ENCODE measurements around the gene ZNF385B. TPM values are rescaled to one million over a fixed set of nuclear protein-coding genes. Genes with fewer than 3 reads are reported as not detected.

ZNF385B gene
- total RNA-seq, 1 experiment from 2014 or later, result 0.28 TPM

- CTCF ChIA-PET, result no interaction called here
- in situ Hi-C loops (cut with HindIII; ENCODE audit: low pct_unique_long_range_greater_than_20kb, low sequenced_read_pairs) (no loop called here), intact Hi-C loops (cut with micrococcal nuclease; ENCODE audit: unreplicated experiment) (no loop called here)
- DNase-seq (ENCODE audit: low read depth, low spot score) (no peak), ATAC-seq (no peak)
- H3K27me3 ChIP-seq (ENCODE audit: control insufficient read depth, insufficient read depth, low read length), result no peaks in the 10 kb centered on the region; the same call in 1 of the 2 replicates
- TF ChIP-seq SIN3A (IDR thresholded peaks at IDR 0.05; ENCODE audit: borderline replicate concordance, insufficient read depth, low read depth, low read length) (no peak), CTCF (IDR thresholded peaks at IDR 0.05) (no peak), POLR2AphosphoS5 (IDR thresholded peaks at IDR 0.05; ENCODE audit: low read depth, low read length) (no peak), TCF7L2 (IDR thresholded peaks at IDR 0.05; ENCODE audit: low read depth, low read length) (no peak)
- TF ChIP-seq, protein P1, sequence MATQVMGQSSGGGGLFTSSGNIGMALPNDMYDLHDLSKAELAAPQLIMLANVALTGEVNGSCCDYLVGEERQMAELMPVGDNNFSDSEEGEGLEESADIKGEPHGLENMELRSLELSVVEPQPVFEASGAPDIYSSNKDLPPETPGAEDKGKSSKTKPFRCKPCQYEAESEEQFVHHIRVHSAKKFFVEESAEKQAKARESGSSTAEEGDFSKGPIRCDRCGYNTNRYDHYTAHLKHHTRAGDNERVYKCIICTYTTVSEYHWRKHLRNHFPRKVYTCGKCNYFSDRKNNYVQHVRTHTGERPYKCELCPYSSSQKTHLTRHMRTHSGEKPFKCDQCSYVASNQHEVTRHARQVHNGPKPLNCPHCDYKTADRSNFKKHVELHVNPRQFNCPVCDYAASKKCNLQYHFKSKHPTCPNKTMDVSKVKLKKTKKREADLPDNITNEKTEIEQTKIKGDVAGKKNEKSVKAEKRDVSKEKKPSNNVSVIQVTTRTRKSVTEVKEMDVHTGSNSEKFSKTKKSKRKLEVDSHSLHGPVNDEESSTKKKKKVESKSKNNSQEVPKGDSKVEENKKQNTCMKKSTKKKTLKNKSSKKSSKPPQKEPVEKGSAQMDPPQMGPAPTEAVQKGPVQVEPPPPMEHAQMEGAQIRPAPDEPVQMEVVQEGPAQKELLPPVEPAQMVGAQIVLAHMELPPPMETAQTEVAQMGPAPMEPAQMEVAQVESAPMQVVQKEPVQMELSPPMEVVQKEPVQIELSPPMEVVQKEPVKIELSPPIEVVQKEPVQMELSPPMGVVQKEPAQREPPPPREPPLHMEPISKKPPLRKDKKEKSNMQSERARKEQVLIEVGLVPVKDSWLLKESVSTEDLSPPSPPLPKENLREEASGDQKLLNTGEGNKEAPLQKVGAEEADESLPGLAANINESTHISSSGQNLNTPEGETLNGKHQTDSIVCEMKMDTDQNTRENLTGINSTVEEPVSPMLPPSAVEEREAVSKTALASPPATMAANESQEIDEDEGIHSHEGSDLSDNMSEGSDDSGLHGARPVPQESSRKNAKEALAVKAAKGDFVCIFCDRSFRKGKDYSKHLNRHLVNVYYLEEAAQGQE (IDR thresholded peaks at IDR 0.05; ENCODE audit: insufficient read depth in 1 of 2, low read depth in 2 of 2, low read length in 1 of 2), result no peak
- H3K4me1 ChIP-seq (ENCODE audit: control insufficient read depth, insufficient read depth, low read length), result no peaks in the 10 kb centered on the region
- H3K9me3 ChIP-seq (ENCODE audit: control insufficient read depth, insufficient read depth, low read depth, low read length), result no peaks in the 10 kb centered on the region
- H3K27ac ChIP-seq (ENCODE audit: low read length), result no peak overlapping the region
- BruUV-seq (replicated peaks), result no TSS peak
- POLR2A ChIA-PET, result no interaction called here
- no peaks in the 10 kb centered on the region for H3K36me3 ChIP-seq (ENCODE audit: control insufficient read depth, insufficient read depth, low read length)
- H3K4me3 ChIP-seq (ENCODE audit: low read depth in 2 of 2, low read length in 2 of 2), result no peak overlapping the region
Observed at GRCh38 chr2:179435566-179435965, 425.8 kb downstream of the ZNF385B start.

- Histone ChIP-seq H3K27ac (ENCODE audit: low read length) (no peak overlapping the region), H3K27me3 (ENCODE audit: control insufficient read depth, insufficient read depth, low read length) (no peaks in the 10 kb centered on the region; the same call in 1 of the 2 replicates), H3K4me1 (ENCODE audit: control insufficient read depth, insufficient read depth, low read length) (no peaks in the 10 kb centered on the region), H3K9me3 (ENCODE audit: control insufficient read depth, insufficient read depth, low read depth, low read length) (no peaks in the 10 kb centered on the region), H3K4me3 (ENCODE audit: low read depth in 2 of 2, low read length in 2 of 2) (no peak overlapping the region), H3K36me3 (ENCODE audit: control insufficient read depth, insufficient read depth, low read length) (no peaks in the 10 kb centered on the region)
- intact Hi-C loops (cut with micrococcal nuclease; ENCODE audit: unreplicated experiment) (no loop called here), in situ Hi-C loops (cut with HindIII; ENCODE audit: low pct_unique_long_range_greater_than_20kb, low sequenced_read_pairs) (no loop called here)
- CTCF ChIA-PET, result no interaction called here
- no TSS peak for BruUV-seq (replicated peaks)
- ATAC-seq (no peak), DNase-seq (ENCODE audit: low read depth, low spot score) (no peak)
- TF ChIP-seq, protein P1 (IDR thresholded peaks at IDR 0.05; ENCODE audit: insufficient read depth in 1 of 2, low read depth in 2 of 2, low read length in 1 of 2), result no peak
- TF ChIP-seq SIN3A (IDR thresholded peaks at IDR 0.05; ENCODE audit: borderline replicate concordance, insufficient read depth, low read depth, low read length) (no peak), TCF7L2 (IDR thresholded peaks at IDR 0.05; ENCODE audit: low read depth, low read length) (no peak), POLR2AphosphoS5 (IDR thresholded peaks at IDR 0.05; ENCODE audit: low read depth, low read length) (no peak), CTCF (IDR thresholded peaks at IDR 0.05) (no peak)
- POLR2A ChIA-PET, result no interaction called here
Observed at GRCh38 chr2:179435000-179435399, 426.4 kb downstream of the ZNF385B start.

All from Panc1 (cell line).